Activated T-cell treated with anti-CD3 and anti-CD28 coated beads, Interleukin-2, amount 50 U/mL, for 1 hour (primary cell): Measurements from ENCODE around the gene TM4SF4.

Experiments
- DNase-seq: peaks from one replicate; pipeline ENCODE4 v3.0.0-alpha.2; 2020

The TM4SF4 gene

GRCh38 chr3:149487598-149488197, 13.2 kb downstream of the TM4SF4 start:
- peak; percentile 31 for DNase-seq

GRCh38 chr3:149489060-149489690, 14.7 kb downstream of the TM4SF4 start:
- no peak for DNase-seq

- no peak for DNase-seq
Observed at GRCh38 chr3:149490260-149490971, 15.9 kb downstream of the TM4SF4 start.

- no peak for DNase-seq
Observed at GRCh38 chr3:149493315-149494021, 19.0 kb downstream of the TM4SF4 start.

- no peak for DNase-seq
Observed at GRCh38 chr3:149494022-149494758, 19.7 kb downstream of the TM4SF4 start.

- DNase-seq = no peak
Observed at GRCh38 chr3:149494759-149495580, 20.5 kb downstream of the TM4SF4 start.

GRCh38 chr3:149495581-149496125, 21.2 kb downstream of the TM4SF4 start:
- DNase-seq = no peak

GRCh38 chr3:149496891-149497290, 22.4 kb downstream of the TM4SF4 start:
- DNase-seq = no peak

- DNase-seq = no peak
Observed at GRCh38 chr3:149497966-149498670, 23.6 kb downstream of the TM4SF4 start.

GRCh38 chr3:149501524-149501923, 27.0 kb downstream of the TM4SF4 start:
- no peak for DNase-seq

GRCh38 chr3:149502438-149502837, 27.9 kb downstream of the TM4SF4 start:
- DNase-seq = no peak

GRCh38 chr3:149506540-149506939, 32.0 kb downstream of the TM4SF4 start:
- DNase-seq = no peak

GRCh38 chr3:149506965-149507364, 32.5 kb downstream of the TM4SF4 start:
- DNase-seq = no peak

- DNase-seq = no peak
Observed at GRCh38 chr3:149507491-149508324, 33.2 kb downstream of the TM4SF4 start.

- no peak for DNase-seq
Observed at GRCh38 chr3:149509526-149509925, 35.0 kb downstream of the TM4SF4 start.

GRCh38 chr3:149510480-149510879, 36.0 kb downstream of the TM4SF4 start:
- DNase-seq = no peak

- DNase-seq = no peak
Observed at GRCh38 chr3:149511040-149511626, 36.6 kb downstream of the TM4SF4 start.

- no peak for DNase-seq
Observed at GRCh38 chr3:149512073-149512782, 37.7 kb downstream of the TM4SF4 start.

- no peak for DNase-seq
Observed at GRCh38 chr3:149514471-149514870, 40.0 kb downstream of the TM4SF4 start.
